GM18951 (cell line): Measurements from ENCODE around the gene PCBP2.
"Not testable (repeated sequence)": the region's sequence is repeated elsewhere in the genome, so short reads cannot be mapped to it uniquely, and the experiment has no call there.

ENCODE experiments used
- POLR2A ChIP-seq: IDR thresholded peaks from 4 replicates; pipeline ENCODE4 v1.6.1; 2011; ENCODE audit warnings: mild to moderate bottlenecking; ENCODE audit not compliant: insufficient read length, insufficient read depth; ENCODE audit errors: extremely low read depth
- in situ Hi-C: fragments of 300-500 bp; cut with MboI; formaldehyde crosslinking; loops from one replicate; pipeline ENCODE4 v1.12.0; 2022; ENCODE audit warnings: low sequenced_read_pairs, mixed read lengths, inconsistent platforms; ENCODE audit not compliant: unreplicated experiment

PCBP2 gene

GRCh38 chr12:53424626-53425514 lies 27.0 kb upstream of the PCBP2 start:
- in situ Hi-C loops: loop anchor here (5.0 kb wide), 1 partner anchor 73 kb away; no protein-coding TSS in a partner anchor
- TF ChIP-seq POLR2A: no peak

- TF ChIP-seq POLR2A: no peak
Observed at GRCh38 chr12:53425515-53426150, 26.3 kb upstream of the PCBP2 start.

GRCh38 chr12:53427905-53428594 lies 23.9 kb upstream of the PCBP2 start:
- in situ Hi-C loops: no loop called here
- TF ChIP-seq POLR2A: no peak

More at GRCh38 chr12:53425515-53426150, 26.3 kb upstream of the PCBP2 start:
- in situ Hi-C loops: no loop called here

- no peak for TF ChIP-seq POLR2A
- in situ Hi-C loops: no loop called here
Observed at GRCh38 chr12:53428741-53429140, 23.2 kb upstream of the PCBP2 start.

GRCh38 chr12:53430116-53430515 lies 21.8 kb upstream of the PCBP2 start:
- in situ Hi-C loops: no loop called here
- TF ChIP-seq POLR2A: no peak

- in situ Hi-C loops: no loop called here
- no peak for TF ChIP-seq POLR2A
Observed at GRCh38 chr12:53431187-53431586, 20.7 kb upstream of the PCBP2 start.

GRCh38 chr12:53435326-53435725 lies 16.6 kb upstream of the PCBP2 start:
- in situ Hi-C loops: not testable (repeated sequence)

- in situ Hi-C loops: not testable (repeated sequence)
Observed at GRCh38 chr12:53439582-53439981, 12.3 kb upstream of the PCBP2 start.

GRCh38 chr12:53441040-53441833 lies 10.7 kb upstream of the PCBP2 start, which contains the start of gene PRR13:
Gene PRR13 (plus strand): TSS chr12:53441734. CDS start chr12:53442715, 981 bp downstream.
- in situ Hi-C loops: no loop called here

GRCh38 chr12:53443955-53444354 lies 7.9 kb upstream of the PCBP2 start:
- TF ChIP-seq POLR2A: no peak
- in situ Hi-C loops: no loop called here

More at GRCh38 chr12:53441040-53441833, 10.7 kb upstream of the PCBP2 start, which contains the start of gene PRR13:
- TF ChIP-seq POLR2A: peak; percentile 96

GRCh38 chr12:53444593-53445325 lies 7.1 kb upstream of the PCBP2 start:
- in situ Hi-C loops: not testable (repeated sequence)

GRCh38 chr12:53450936-53451335 lies 966 bp upstream of the PCBP2 start:
- TF ChIP-seq POLR2A: no peak
- in situ Hi-C loops: no loop called here
